Measurements from ENCODE around the gene CA11.

The CA11 gene

DNA sequence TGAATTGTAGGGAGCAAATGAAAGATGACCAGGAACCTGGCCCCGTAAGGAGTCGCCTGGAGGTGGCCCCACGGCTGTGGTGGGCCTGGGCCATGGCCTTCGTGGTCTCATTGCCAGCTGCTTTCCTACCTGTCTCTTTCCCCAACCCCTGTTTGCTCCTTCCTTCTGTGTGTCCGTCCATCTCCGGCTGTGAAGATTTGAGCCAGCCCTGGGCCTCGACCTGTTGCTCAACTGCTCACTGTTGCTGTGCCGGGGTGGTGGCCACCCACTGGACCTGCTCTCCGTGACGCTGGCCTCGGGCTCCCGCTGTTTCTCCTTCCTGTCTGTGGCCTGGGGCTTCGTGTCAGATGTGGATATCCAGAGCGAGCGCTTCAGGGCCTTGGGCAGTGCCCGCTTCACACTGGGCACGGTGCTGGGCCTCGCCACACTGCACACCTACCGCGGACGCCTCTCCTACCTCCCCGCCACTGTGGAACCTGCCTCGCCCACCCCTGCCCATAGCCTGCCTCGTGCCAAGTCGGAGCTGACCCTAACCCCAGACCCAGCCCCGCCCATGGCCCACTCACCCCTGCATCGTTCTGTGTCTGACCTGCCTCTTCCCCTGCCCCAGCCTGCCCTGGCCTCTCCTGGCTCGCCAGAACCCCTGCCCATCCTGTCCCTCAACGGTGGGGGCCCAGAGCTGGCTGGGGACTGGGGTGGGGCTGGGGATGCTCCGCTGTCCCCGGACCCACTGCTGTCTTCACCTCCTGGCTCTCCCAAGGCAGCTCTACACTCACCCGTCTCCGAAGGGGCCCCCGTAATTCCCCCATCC lies 17.3 kb downstream of the CA11 start:
- no peak for DNase-seq

DNA sequence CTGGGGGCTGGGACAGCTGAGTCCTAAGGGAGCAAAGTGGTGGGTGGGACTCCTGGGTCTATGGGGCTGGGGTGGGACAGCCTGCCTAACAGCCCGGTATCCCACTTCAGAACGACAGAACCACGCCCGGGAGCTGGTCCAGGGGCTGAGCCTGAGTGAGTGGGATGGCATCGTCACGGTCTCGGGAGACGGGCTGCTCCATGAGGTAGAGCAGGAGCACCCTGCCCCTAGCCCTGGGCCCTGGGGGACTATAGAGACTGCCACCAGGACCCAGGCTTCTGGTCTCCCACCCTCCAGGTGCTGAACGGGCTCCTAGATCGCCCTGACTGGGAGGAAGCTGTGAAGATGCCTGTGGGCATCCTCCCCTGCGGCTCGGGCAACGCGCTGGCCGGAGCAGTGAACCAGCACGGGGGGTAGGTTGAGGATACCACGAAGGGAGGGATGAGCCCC lies 18.1 kb downstream of the CA11 start:
- DNase-seq: no peak

DNA sequence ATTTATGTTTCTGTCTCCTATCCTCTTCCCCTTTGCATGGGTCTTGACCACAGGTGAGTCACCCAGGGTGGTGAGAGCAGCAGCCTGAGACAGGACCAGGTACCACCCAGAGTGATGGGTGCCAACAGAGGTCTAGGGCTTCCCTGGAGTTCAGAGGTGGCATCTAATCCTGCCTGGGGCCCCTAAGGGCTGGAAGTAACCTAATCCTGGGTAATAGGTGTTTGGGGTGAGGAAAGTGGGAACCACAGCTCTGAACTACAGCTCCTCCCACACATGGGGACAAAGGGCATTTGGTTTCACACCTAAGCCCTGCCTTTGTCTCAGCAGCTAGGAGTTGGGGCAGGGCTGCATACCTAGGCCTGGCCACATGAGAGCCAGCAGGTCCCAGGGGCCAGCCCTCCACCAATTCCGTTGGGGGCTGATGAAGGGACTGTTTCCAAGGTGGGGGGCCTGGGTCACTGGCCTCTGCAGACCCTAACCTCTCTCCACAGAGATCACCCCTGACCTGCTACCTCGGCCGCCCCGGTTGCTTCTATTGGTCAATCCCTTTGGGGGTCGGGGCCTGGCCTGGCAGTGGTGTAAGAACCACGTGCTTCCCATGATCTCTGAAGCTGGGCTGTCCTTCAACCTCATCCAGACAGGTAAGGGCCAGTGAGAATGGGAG lies 18.7 kb downstream of the CA11 start:
- no peak for DNase-seq

DNA sequence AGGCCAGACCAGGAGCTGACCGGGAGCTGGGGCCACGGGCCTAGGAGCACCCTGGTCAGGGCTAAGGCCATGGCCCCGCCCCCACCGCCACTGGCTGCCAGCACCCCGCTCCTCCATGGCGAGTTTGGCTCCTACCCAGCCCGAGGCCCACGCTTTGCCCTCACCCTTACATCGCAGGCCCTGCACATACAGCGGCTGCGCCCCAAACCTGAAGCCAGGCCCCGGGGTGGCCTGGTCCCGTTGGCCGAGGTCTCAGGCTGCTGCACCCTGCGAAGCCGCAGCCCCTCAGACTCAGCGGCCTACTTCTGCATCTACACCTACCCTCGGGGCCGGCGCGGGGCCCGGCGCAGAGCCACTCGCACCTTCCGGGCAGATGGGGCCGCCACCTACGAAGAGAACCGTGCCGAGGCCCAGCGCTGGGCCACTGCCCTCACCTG lies 20.1 kb downstream of the CA11 start:
- DNase-seq: no peak

DNA sequence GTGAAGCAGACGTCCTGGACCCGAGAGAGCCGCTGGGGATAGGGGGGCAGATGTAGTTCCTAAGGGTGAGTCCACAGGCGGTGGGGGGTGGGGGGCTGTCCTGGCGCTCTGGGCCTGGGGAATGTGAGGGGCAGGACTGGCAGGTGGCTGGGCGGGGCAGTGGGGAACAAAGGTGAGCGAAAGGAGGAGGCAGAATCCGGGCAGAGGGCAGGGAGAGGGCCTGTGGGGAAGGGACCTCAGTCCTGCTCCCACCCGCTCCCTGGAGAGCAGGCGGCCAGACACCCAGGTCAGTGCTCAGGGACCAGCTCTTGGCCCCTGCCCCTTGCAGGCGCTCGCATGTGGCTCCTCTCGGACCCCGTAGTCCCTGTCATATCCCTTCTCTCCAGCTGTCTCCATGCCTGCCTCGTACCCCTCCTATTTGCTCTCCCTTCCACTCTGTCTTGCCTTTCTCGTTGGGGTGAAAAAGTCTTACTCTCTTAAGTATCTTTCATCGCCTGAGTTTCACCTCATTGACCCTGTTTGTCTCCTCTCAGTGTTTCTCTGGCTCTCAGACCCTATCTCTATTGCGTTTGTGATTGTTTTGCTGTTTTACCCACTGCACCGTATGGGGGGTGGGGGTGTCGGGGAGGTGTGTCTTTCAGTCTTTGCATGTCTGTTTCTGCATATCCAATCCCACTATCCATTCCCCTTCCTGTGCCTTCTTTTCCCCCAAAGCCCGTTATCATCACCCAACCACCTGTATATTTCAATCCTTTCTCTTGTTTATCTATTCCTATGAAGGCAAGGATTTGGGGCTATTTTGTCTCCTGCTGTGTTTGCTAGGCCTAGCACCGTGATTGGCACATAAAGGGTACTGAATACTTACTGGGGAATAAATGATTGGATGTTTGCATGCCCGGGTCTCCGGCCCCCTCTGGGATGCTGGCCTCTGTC lies 20.9 kb downstream of the CA11 start:
- DNase-seq: no peak

DNA sequence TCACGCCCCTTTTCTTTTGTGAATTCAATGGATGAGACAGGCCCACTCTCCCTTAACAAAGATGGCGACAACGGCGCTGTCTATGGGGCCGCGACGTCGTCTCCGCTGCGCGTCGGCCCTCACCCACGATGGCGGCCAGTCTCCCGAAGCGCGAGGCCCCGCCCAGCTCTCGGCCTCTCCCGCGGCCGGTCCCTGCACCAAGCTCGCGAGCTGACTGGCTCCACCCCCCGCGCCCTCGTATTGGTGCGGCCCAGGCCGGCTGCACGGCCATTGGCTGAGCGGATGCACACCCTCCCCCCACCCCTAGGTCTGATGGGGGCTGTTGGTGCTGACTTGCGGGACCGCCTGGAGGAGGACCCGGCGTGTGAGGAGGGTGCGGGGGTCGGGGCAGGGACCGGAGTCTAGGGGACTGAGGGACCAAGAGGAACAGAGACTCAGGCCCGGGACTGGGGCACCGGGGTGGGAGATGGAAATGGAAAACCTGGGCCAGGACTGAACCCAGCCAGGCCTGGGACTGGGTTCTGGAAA lies 21.9 kb downstream of the CA11 start:
- DNase-seq: peak; percentile 87 to 99 (median 93)

GRCh38 chr19:48623556-48624066 lies 22.4 kb downstream of the CA11 start:
- no peak for DNase-seq

GRCh38 chr19:48619692-48620585 lies 26.0 kb downstream of the CA11 start:
- DNase-seq: no peak

DNA sequence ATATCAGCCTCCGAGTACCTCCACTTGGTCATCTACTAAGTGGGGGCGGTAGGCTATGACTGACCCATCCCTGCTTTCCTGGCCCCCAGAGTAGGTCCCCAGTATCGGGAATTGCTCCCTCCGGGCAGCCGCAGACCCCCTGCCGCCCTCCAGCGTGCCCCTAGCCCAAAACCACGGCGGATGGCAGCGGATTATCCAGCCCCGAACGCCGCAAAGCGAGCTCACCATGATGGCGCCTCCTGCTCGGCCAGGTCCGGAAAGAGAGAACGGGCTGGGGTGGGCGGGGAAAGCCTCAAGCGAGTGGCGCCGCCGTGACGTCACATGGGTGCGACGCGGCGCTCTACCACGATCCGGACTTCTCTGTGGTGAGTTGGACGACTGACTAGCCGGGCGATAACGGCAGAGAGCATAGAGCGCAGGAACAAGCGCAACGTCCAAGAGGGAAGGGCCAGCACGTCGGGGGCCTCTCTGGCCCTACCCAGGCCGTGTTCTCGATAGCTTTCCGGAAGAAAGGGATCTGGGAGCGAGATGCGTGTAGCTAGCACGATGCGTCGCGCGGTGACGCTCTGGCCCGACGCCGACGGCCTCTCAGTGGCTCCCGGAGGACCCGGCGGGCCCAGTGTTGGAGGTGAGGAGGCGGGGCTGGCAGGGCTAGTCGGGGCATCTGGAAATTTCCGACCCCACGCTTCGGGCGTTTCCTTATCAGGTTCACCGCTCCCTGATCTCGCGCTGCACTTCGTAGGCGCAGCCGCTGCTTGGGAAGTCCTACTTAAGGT lies 26.9 kb downstream of the CA11 start, which contains the start of the genes RPL18 and SPHK2:
Gene RPL18, minus strand, starts transcription at position 263 of the 776 bp plus-strand sequence. Its CDS starts 35 bp downstream, at position 228.
Gene SPHK2, plus strand, starts transcription at position 591 of the 776 bp plus-strand sequence. CDS start 1,009 bp downstream, outside the sequence.
- peak; percentile 83 to 100 (median 91) for DNase-seq

GRCh38 chr19:48618278-48618915 lies 27.6 kb downstream of the CA11 start:
- DNase-seq: no peak

DNA sequence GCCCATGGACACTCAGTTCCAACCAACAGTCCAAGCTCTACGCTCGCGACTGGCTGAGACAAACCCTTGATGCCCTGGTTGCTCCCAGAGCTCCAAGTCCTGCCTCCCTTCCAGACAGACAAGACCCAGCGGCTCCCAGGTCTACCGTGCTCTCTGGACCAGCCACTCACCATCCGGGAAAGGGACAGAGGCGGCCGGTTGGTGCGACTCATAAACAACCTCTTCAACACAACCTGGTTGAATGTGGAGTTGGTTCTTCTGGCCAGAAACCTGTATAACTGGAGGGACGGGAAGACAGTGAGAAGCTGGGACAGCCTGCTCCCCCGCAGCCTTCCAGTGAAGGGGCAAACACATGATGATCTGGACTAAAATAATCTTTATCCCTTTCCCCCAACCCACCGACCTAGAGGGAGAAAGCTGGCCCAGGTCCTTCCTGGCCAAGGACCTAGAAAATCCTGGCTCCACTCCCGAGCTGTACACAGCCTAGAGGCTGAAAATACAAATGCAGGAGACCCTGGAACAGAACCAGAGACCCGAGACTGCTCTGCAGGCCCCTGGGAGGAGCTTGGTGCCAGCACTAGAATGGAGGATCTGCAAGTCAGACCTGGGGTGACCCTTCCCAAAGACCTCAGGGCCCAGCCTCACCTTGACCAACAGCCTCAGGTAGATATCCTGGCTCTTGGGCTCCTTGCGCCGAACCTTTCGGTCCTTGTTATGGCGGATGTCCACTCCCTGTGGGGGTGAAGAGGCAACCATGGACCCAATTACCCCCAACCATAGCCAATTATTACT lies 28.6 kb downstream of the CA11 start:
- DNase-seq: no peak

DNA sequence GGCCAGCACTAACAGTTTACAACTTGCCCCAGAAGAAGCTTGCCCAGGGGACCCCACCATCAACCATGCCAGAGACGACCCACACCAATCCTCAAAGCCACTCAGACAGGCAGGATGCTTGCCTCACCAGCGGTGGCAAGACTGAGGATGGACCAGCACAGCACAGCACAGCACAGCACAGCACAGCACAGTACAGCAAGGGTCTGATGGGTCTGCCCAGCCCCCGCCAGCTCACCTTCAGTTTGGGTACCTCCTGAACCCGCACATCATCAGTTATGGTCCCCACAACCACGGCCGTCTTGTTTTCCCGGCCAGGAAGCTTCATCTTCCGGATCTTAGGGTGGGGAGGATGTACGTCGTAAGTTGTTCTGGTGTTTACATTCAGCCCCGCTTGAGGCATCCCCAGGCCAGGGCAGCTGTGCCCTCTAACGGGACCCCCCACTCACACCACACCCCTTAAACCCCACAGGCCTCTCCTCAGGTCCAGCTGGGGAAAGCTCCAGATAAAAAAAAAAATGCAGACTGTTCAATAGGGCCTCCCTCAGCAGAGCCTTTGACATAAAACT lies 29.4 kb downstream of the CA11 start:
- DNase-seq: peak in 1 of 5 experiments; percentile 42

DNA sequence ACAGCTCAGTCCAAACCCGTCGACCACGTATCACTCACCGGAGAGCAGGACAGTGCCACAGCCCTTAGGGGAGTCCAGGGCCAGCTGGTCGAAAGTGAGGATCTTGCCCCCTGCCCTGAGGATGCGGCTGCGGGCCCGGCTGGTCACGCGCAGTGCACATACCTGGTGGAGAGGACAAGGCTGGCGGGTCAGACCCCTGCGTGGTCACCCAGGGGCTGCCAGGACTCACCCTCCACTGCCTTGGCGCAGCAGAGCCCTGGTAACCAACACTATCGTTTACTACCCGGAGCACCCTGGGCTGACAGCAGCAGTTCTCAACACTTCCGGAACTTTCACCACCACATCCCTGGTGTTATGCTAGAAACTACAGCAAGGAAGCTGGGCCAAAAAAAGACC lies 29.9 kb downstream of the CA11 start:
- peak in 1 of 5 experiments; percentile 59 for DNase-seq

- DNase-seq: no peak
These were observed 30.6 kb downstream of the CA11 start for GRCh38 chr19:48615231-48616040.

- DNase-seq: no peak
These were observed 31.4 kb downstream of the CA11 start, which contains the start of gene FAM83E for GRCh38 chr19:48614436-48615230. FAM83E (minus strand) TSS chr19:48615076; CDS start chr19:48613372, 1,704 bp downstream.

GRCh38 chr19:48613852-48614435 lies 32.0 kb downstream of the CA11 start:
- no peak for DNase-seq
